ENCODE results near the gene FST.

DNA sequence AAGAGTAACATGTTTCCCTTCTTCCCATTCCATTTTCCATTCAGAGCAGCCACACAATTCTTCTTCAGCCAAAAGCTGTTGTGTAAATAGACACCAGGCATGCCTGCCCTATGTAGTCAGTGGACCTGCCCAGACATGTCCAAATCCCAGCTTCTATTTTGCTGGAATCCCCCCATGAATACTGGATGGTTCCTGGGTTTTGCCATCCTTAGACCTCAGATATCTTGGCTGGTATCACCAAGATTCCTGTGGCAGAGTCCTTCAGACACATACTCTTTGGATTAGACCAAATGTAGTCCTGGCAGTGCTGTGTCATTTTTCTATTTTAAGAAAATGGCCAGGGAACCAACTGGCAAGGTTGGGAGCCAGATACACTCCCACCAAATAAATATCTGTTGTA, 10.3 kb downstream of the FST start:
- TF ChIP-seq, protein P1, sequence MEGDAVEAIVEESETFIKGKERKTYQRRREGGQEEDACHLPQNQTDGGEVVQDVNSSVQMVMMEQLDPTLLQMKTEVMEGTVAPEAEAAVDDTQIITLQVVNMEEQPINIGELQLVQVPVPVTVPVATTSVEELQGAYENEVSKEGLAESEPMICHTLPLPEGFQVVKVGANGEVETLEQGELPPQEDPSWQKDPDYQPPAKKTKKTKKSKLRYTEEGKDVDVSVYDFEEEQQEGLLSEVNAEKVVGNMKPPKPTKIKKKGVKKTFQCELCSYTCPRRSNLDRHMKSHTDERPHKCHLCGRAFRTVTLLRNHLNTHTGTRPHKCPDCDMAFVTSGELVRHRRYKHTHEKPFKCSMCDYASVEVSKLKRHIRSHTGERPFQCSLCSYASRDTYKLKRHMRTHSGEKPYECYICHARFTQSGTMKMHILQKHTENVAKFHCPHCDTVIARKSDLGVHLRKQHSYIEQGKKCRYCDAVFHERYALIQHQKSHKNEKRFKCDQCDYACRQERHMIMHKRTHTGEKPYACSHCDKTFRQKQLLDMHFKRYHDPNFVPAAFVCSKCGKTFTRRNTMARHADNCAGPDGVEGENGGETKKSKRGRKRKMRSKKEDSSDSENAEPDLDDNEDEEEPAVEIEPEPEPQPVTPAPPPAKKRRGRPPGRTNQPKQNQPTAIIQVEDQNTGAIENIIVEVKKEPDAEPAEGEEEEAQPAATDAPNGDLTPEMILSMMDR (conservative IDR thresholded peaks at IDR 0.05) = no peak
- TF ChIP-seq ZFX (IDR thresholded peaks at IDR 0.05) = no peak
